K562 (cell line): ENCODE data around the gene ODC1. TPM values are rescaled to one million over a fixed set of nuclear protein-coding genes. Genes with fewer than 3 reads are reported as not detected.
A peak's percentile ranks its signal among the peaks of the same experiment; 100 is the strongest.

Source experiments
- ARID1B ChIP-seq: fragments of 450-650 bp; IDR thresholded peaks from 2 replicates; pipeline ENCODE4 v1.6.1; 2016; ENCODE audit warnings: antibody characterized with exemption, mild to moderate bottlenecking, inconsistent platforms
- CREBBP ChIP-seq: IDR thresholded peaks from one replicate; pipeline ENCODE4 v1.6.1; 2012; ENCODE audit warnings: low read depth, mild to moderate bottlenecking, control low read depth, inconsistent platforms, low read length
- FOXM1 ChIP-seq, 2 experiments: fragments of 450-650 bp in 1 of 2; sonication (generic) in 1 of 2; formaldehyde crosslinking in 1 of 2; IDR thresholded peaks; 2 replicates each; pipeline versions ENCODE4 v1.6.1 to v1.9.0; 2017 to 2022; ENCODE audit warnings: low read depth in 2 of 2, mild to moderate bottlenecking in 2 of 2, missing genetic modification reagents in 1 of 2, moderate library complexity in 1 of 2
- NEUROD1 ChIP-seq: fragments of 150-350 bp; IDR thresholded peaks from 2 replicates; pipeline ENCODE4 v1.6.1; 2014; ENCODE audit warnings: borderline replicate concordance, low read length, low read depth; ENCODE audit not compliant: partially characterized antibody
- NONO ChIP-seq, 2 experiments: fragments of 200-400 bp in 1 of 2; fragments of 450-650 bp in 1 of 2; formaldehyde crosslinking in 1 of 2; IDR thresholded peaks; 2 replicates each; pipeline ENCODE4 v1.6.1; 2017; ENCODE audit warnings: low read depth in 2 of 2, mild to moderate bottlenecking in 2 of 2, moderate library complexity in 2 of 2, low read length in 1 of 2
- PPARD ChIP-seq: fragments of 250-450 bp; sonication (Bioruptor Pico); IDR thresholded peaks from 2 replicates; pipeline ENCODE4 v1.8.0; 2022; ENCODE audit warnings: inconsistent platforms, mild to moderate bottlenecking, moderate library complexity
- RBFOX2 ChIP-seq: fragments of 200-400 bp; formaldehyde crosslinking; IDR thresholded peaks from 2 replicates; pipeline ENCODE4 v1.6.1; 2017; ENCODE audit warnings: low read depth, mild to moderate bottlenecking, low read length, moderate library complexity
- REST ChIP-seq, 2 experiments: fragments of 450-650 bp; formaldehyde crosslinking in 1 of 2; IDR thresholded peaks; 2 replicates each; pipeline versions ENCODE4 v1.4.0 to v1.6.1; 2014 to 2020; ENCODE audit warnings: mild to moderate bottlenecking in 2 of 2, borderline replicate concordance in 1 of 2, low read depth in 1 of 2
- SAP30 ChIP-seq: fragments of 200-600 bp; sonication (generic); IDR thresholded peaks from 2 replicates; pipeline ENCODE4 v1.6.1; 2012; ENCODE audit warnings: borderline replicate concordance, low read depth, mild to moderate bottlenecking, moderate library complexity, low read length, control low read depth, inconsistent platforms; ENCODE audit not compliant: insufficient read depth, poor library complexity, severe bottlenecking
- TAL1 ChIP-seq: fragments of 450-650 bp; IDR thresholded peaks from 2 replicates; pipeline ENCODE4 v1.6.1; 2016; ENCODE audit warnings: mild to moderate bottlenecking
- YY1 ChIP-seq, 3 experiments: IDR thresholded peaks; 2 replicates each; pipeline ENCODE4 v1.6.1; 2011; ENCODE audit warnings: low read length in 2 of 3, mild to moderate bottlenecking in 2 of 3, moderate library complexity in 2 of 3, borderline replicate concordance in 1 of 3, control low read depth in 1 of 3, low read depth in 1 of 3; ENCODE audit not compliant: insufficient read depth in 3 of 3, insufficient replicate concordance in 2 of 3, control insufficient read depth in 1 of 3, insufficient read length in 1 of 3; ENCODE audit errors: extremely low read depth in 1 of 3
- ZFP36 ChIP-seq: fragments of 150-350 bp; IDR thresholded peaks from 2 replicates; pipeline ENCODE4 v1.6.1; 2018; ENCODE audit warnings: low read length, low read depth; ENCODE audit not compliant: partially characterized antibody
- ZFPM2 ChIP-seq: fragments of 250-450 bp; sonication (Bioruptor Pico); IDR thresholded peaks from 2 replicates; pipeline ENCODE4 v1.5.1; 2022; ENCODE audit warnings: mild to moderate bottlenecking
- polyA plus RNA-seq, 8 experiments: library from polyadenylated mRNA; depleted of rRNA in 4 of 8; stranded (reverse) in 5 of 8; unstranded in 3 of 8; fragments of >200 nt; fragmentation: Nextera tagmentation in 2 of 8; fragmentation: Illumina TruSeq in 1 of 8; extraction: Ambion mirVana in 2 of 8; extraction: Trizol in 1 of 8; gene quantifications; 2 replicates each; pipeline versions ENCODE4 v1.2.1 to v1.2.3, GENCODE V29; 2011 to 2014; ENCODE audit warnings: inconsistent platforms in 1 of 8, missing spikeins in 1 of 8
- total RNA-seq, 7 experiments: library from RNA; depleted of rRNA in 6 of 7; stranded (reverse); fragments of >200 nt in 6 of 7; fragmentation: Illumina TruSeq in 2 of 7; extraction: Trizol in 2 of 7; gene quantifications; 2 replicates each; pipeline versions ENCODE4 v1.2.1 to v1.2.3, GENCODE V29; 2011 to 2021; ENCODE audit warnings: low replicate concordance in 1 of 7
- TF ChIP-seq, protein P1 (sequence below): fragments of 200-800 bp; sonication (Bioruptor generic); IDR thresholded peaks from 2 replicates; pipeline ENCODE4 v1.6.1; 2017; ENCODE audit warnings: missing genetic modification characterization, missing compliant biosample characterization

ODC1 gene
- total and polyA plus RNA-seq, 9 of the 15 experiments (the other 6 are each of a cell fraction or from before 2014, with no cell fraction given), result 142 to 563 (median 457) TPM

DNA sequence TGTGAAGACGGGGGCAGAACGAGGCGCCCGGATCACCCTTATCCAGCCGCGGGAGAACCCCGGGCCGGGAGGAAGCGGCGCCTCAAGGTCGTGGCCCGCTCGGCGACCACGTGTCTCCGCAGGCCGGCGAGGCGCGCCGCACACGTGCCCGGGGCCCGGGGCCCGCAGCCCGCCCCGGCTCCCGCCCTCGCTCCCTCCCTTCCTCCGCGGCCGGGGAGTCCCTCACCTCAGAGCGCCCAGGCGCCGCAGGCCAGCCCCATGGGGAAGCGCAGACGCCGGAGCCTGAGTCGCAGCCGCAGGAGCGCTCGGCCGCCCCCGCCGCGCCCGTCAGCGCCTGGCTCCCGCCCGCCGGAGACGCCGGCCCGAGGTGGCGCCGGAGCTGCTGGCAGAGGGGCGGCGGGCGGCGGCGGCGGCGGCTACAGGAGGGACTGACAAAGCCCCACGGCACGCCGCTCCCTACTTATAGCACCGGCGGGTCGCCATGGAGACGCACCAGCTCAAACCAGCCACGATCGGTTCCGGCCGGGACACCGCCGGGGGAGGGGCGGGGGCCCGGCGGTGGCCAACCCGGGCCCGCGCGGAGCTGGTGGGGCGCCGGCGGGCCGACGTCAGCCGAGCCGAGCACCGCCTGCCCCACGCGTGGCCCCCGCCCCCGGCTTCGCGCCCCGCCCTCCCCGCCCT is at the start of gene ODC1 (continued):
- TF ChIP-seq REST (IDR thresholded peaks at IDR 0.05; ENCODE audit: borderline replicate concordance) (peak; percentile 100), REST (CRISPR knock-in tag; IDR thresholded peaks at IDR 0.05; ENCODE audit: low read depth) (peak; percentile 64; the same call in 1 of the 2 replicates), ZFP36 (no peak), PPARD (no peak), NONO (IDR thresholded peaks at IDR 0.05; ENCODE audit: low read depth in 2 of 2, low read length in 1 of 2) (peak; percentile 92 to 99), SAP30 (peak; percentile 87), TAL1 (no peak), ZFPM2 (peak; percentile 34; the same call in 1 of the 2 replicates), ARID1B (no peak), RBFOX2 (peak; percentile 98), NEUROD1 (peak; percentile 32), YY1 (IDR thresholded peaks at IDR 0.05; ENCODE audit: borderline replicate concordance in 1 of 3, control insufficient read depth in 1 of 3, extremely low read depth in 1 of 3, insufficient read depth in 3 of 3, insufficient read length in 1 of 3, insufficient replicate concordance in 2 of 3, low read depth in 1 of 3, low read length in 2 of 3) (peak in 2 of 3 experiments; percentile 9 to 15), CREBBP (no peak), FOXM1 (IDR thresholded peaks at IDR 0.05; ENCODE audit: low read depth) (no peak), FOXM1 (CRISPR knock-in tag; IDR thresholded peaks at IDR 0.05; ENCODE audit: low read depth) (peak; percentile 69; the same call in 1 of the 2 replicates)
- TF ChIP-seq, protein P1, sequence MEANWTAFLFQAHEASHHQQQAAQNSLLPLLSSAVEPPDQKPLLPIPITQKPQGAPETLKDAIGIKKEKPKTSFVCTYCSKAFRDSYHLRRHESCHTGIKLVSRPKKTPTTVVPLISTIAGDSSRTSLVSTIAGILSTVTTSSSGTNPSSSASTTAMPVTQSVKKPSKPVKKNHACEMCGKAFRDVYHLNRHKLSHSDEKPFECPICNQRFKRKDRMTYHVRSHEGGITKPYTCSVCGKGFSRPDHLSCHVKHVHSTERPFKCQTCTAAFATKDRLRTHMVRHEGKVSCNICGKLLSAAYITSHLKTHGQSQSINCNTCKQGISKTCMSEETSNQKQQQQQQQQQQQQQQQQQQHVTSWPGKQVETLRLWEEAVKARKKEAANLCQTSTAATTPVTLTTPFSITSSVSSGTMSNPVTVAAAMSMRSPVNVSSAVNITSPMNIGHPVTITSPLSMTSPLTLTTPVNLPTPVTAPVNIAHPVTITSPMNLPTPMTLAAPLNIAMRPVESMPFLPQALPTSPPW, result peak; percentile 100
